HCT116 (cell line): Measurements from ENCODE around the gene RPL31. TPM values are rescaled to one million over a fixed set of nuclear protein-coding genes. Genes with fewer than 3 reads are reported as not detected.

Experiments used
- ATAC-seq: fragments of 200-7000 bp; cut with Tn5 transposase; 2 replicates; pipeline ENCODE4 v1.9.1; 2020; ENCODE audit warnings: mild to moderate bottlenecking, moderate library complexity
- BruUV-seq: library from RNA; stranded (reverse); fragments of 400-500 nt; replicated peaks from 2 replicates; lab custom pipeline; 2021; lab: Mats Ljungman, UMichigan
- CTCF ChIA-PET: fragments of 300-600 bp; sonication (Branson Sonifier 250); formaldehyde crosslinking; loops from one replicate; lab custom pipeline; 2021; ENCODE audit warnings: antibody characterized with exemption; lab: Charles Lee
- POLR2A ChIA-PET: fragments of 300-600, 350-600 bp; sonication (Branson Sonifier 250); formaldehyde crosslinking; loops from one replicate; lab custom pipeline; 2021; ENCODE audit warnings: antibody characterized with exemption; lab: Charles Lee
- RAD21 ChIA-PET, 2 experiments: fragments of 300-600 bp; sonication (Branson Sonifier 250); formaldehyde crosslinking; loops; one replicate each; lab custom pipeline; 2023; ENCODE audit warnings: low total read pairs in 2 of 2; ENCODE audit not compliant: uncharacterized antibody in 2 of 2, unreplicated experiment in 2 of 2, low non-redundant PET in 1 of 2; lab: Charles Lee
- DNase-seq: peaks from one replicate; pipeline ENCODE4 v3.0.0-alpha.2; 2010; ENCODE audit warnings: low read depth, low spot score
- H2AFZ ChIP-seq: fragments of 200-600 bp; shearing (Covaris generic), sonication (generic); 2 replicates; pipeline ENCODE4 v1.6.1; 2017; ENCODE audit warnings: low read depth, mixed run types, mixed read lengths, antibody characterized with exemption, low read length; ENCODE audit not compliant: poor library complexity, severe bottlenecking
- H3K27ac ChIP-seq: 2 replicates; pipeline ENCODE4 v1.5.1; 2012; ENCODE audit warnings: low read depth, low read length
- H3K27me3 ChIP-seq: fragments of 200-600 bp; sonication (generic); 2 replicates; pipeline ENCODE4 v1.6.1; 2016; ENCODE audit warnings: mixed run types, low read length, mixed read lengths; ENCODE audit not compliant: insufficient read depth
- H3K36me3 ChIP-seq, 2 experiments: fragments of 200-500 bp in 1 of 2; fragments of 200-600 bp in 1 of 2; sonication (Bioruptor generic) in 1 of 2; sonication (generic) in 1 of 2; 2 replicates each; pipeline versions ENCODE4 v1.5.1 to v1.6.1; 2014 to 2016; ENCODE audit warnings: low read length in 2 of 2, inconsistent platforms in 1 of 2, mixed read lengths in 1 of 2, mixed run types in 1 of 2; ENCODE audit not compliant: insufficient read depth in 2 of 2, control insufficient read depth in 1 of 2
- H3K4me1 ChIP-seq, 2 experiments: fragments of 200-600 bp in 1 of 2; sonication (generic) in 1 of 2; 2 replicates each; pipeline versions ENCODE4 v1.5.1 to v1.6.1; 2012 to 2017; ENCODE audit warnings: low read length in 2 of 2, inconsistent platforms in 1 of 2, mild to moderate bottlenecking in 1 of 2, mixed read lengths in 1 of 2, mixed run types in 1 of 2, moderate library complexity in 1 of 2; ENCODE audit not compliant: insufficient read depth in 2 of 2, control insufficient read depth in 1 of 2
- H3K4me2 ChIP-seq: fragments of 200-600 bp; sonication (generic); 2 replicates; pipeline ENCODE4 v1.6.1; 2017; ENCODE audit warnings: mixed run types, low read length, mixed read lengths
- H3K4me3 ChIP-seq, 2 experiments: fragments of 200-600 bp in 1 of 2; sonication (generic) in 1 of 2; replicated peaks in 1 of 2; 2 replicates each; pipeline ENCODE4 v1.5.1; 2011 to 2016; ENCODE audit warnings: low read length in 2 of 2, control low read depth in 1 of 2, low read depth in 1 of 2, mild to moderate bottlenecking in 1 of 2, mixed read lengths in 1 of 2, mixed run types in 1 of 2
- H3K79me2 ChIP-seq: fragments of 200-600 bp; sonication (generic); 2 replicates; pipeline ENCODE4 v1.6.1; 2017; ENCODE audit warnings: mild to moderate bottlenecking, mixed run types, low read length, moderate library complexity, mixed read lengths; ENCODE audit not compliant: insufficient read depth
- H3K9ac ChIP-seq: fragments of 200-600 bp; sonication (generic); 2 replicates; pipeline ENCODE4 v1.6.1; 2016; ENCODE audit warnings: low read length, mixed read lengths
- H3K9me2 ChIP-seq: fragments of 200-600 bp; sonication (generic), shearing (Covaris generic); 2 replicates; pipeline ENCODE4 v1.6.1; 2017; ENCODE audit warnings: mixed run types, mild to moderate bottlenecking, moderate library complexity; ENCODE audit not compliant: insufficient read depth
- H3K9me3 ChIP-seq, 2 experiments: fragments of 200-500 bp in 1 of 2; fragments of 200-600 bp in 1 of 2; sonication (Bioruptor generic) in 1 of 2; sonication (generic) in 1 of 2; 2 replicates each; pipeline ENCODE4 v1.6.1; 2014 to 2017; ENCODE audit warnings: low read length in 2 of 2, mixed read lengths in 2 of 2, inconsistent platforms in 1 of 2, low read depth in 1 of 2, mild to moderate bottlenecking in 1 of 2, mixed run types in 1 of 2, moderate library complexity in 1 of 2; ENCODE audit not compliant: control insufficient read depth in 1 of 2, insufficient read depth in 1 of 2
- H4K20me1 ChIP-seq: fragments of 200-600 bp; sonication (generic), shearing (Covaris generic); 2 replicates; pipeline ENCODE4 v1.6.1; 2017; ENCODE audit warnings: mixed run types, mild to moderate bottlenecking, moderate library complexity; ENCODE audit not compliant: insufficient read depth
- CEBPB ChIP-seq: IDR thresholded peaks from 2 replicates; pipeline ENCODE4 v1.6.1; 2012; ENCODE audit warnings: low read depth
- EGR1 ChIP-seq: IDR thresholded peaks from 2 replicates; pipeline ENCODE4 v1.6.1; 2012; ENCODE audit warnings: low read depth
- EZH2phosphoT487 ChIP-seq: fragments of 200-600 bp; IDR thresholded peaks from 2 replicates; pipeline ENCODE4 v1.6.1; 2018; ENCODE audit warnings: antibody characterized with exemption, borderline replicate concordance
- JUND ChIP-seq: IDR thresholded peaks from 2 replicates; pipeline ENCODE4 v1.6.1; 2012
- MAX ChIP-seq: IDR thresholded peaks from 2 replicates; pipeline ENCODE4 v1.6.1; 2012
- SP1 ChIP-seq: IDR thresholded peaks from 2 replicates; pipeline ENCODE4 v1.6.1; 2012; ENCODE audit warnings: low read depth
- YY1 ChIP-seq: IDR thresholded peaks from 2 replicates; pipeline ENCODE4 v1.6.1; 2011; ENCODE audit warnings: low read length, low read depth, moderate library complexity, mild to moderate bottlenecking; ENCODE audit not compliant: insufficient replicate concordance; ENCODE audit errors: extremely low read depth
- intact Hi-C: fragments of 100-400 bp; cut with micrococcal nuclease; formaldehyde crosslinking; loops from 2 replicates; pipeline ENCODE4 v1.10.0; 2022
- total RNA-seq: library from RNA; stranded (reverse); gene quantifications from one replicate; pipeline ENCODE4 v1.2.1, GENCODE V29; 2021; ENCODE audit not compliant: unreplicated experiment
- TF ChIP-seq, protein P1 (sequence below), 3 experiments: fragments of 200-600 bp in 1 of 3; sonication (generic) in 1 of 3; IDR thresholded peaks in 2 of 3; conservative IDR thresholded peaks in 1 of 3; 2 replicates each; pipeline ENCODE4 v1.5.1; 2012 to 2017; ENCODE audit warnings: low read depth in 2 of 3, low read length in 2 of 3, antibody characterized with exemption in 1 of 3, borderline replicate concordance in 1 of 3, control low read depth in 1 of 3, mild to moderate bottlenecking in 1 of 3, mixed read lengths in 1 of 3, mixed run types in 1 of 3, moderate library complexity in 1 of 3; ENCODE audit not compliant: insufficient read depth in 1 of 3
- TF ChIP-seq, protein P2 (sequence below): IDR thresholded peaks from 2 replicates; pipeline ENCODE4 v1.6.1; 2011; ENCODE audit warnings: mild to moderate bottlenecking, low read length, moderate library complexity; ENCODE audit not compliant: insufficient replicate concordance; ENCODE audit errors: extremely low read depth

Gene RPL31
- total RNA-seq, 1 experiment from 2014 or later: 1,340 TPM

DNA sequence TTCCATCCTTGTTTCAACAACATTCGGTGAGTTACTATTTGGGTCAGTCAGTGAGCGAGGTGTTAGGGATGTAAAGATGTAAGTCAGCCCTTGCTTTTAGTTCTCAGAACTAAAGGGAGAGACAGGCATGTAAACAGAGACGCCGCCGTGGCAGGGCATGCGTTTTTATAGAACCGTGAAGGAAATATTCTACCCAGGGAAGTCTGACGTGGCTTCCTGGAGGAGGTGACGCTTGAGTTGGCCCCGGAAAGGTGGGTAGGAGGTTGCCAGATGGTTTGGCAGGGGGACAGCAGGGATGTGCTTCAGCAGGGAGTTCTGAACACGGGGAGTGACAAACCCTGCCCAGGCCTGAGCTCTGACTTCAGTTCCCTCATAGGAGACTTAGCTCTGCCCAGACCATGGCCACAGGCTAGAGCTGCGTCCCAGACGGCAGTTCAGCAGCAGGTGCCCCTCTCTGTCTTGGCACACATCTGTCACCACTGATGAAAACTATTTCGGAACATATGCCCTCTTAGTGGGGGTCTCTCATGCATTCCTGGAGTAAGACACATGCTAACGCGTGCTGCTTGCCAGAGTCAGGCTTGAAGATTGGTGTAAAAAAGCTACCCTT is 23.4 kb upstream of the RPL31 start:
- ChIA-PET POLR2A (no interaction called here), CTCF (interaction anchor here (1.2 kb wide), 1 partner anchor 368 kb away, joined by 3 read pairs; no protein-coding TSS in a partner anchor), RAD21 (no interaction called here)
- Histone ChIP-seq H4K20me1 (no peaks in the 10 kb centered on the region), H3K4me1 (peaks cover 7 to 9% of the 10 kb centered on the region in 2 experiments), H3K4me2 (no peak overlapping the region), H3K9me2 (no peaks in the 10 kb centered on the region), H3K9me3 (no peaks in the 10 kb centered on the region), H3K27ac (no peak overlapping the region), H3K79me2 (no peaks in the 10 kb centered on the region), H2AFZ (no peak overlapping the region), H3K4me3 (no peak overlapping the region), H3K9ac (no peak overlapping the region), H3K36me3 (no peaks in the 10 kb centered on the region), H3K27me3 (no peaks in the 10 kb centered on the region)
- no peak for TF ChIP-seq EZH2phosphoT487
- TF ChIP-seq YY1: no peak
- no peak for TF ChIP-seq MAX
- TF ChIP-seq, protein P1, sequence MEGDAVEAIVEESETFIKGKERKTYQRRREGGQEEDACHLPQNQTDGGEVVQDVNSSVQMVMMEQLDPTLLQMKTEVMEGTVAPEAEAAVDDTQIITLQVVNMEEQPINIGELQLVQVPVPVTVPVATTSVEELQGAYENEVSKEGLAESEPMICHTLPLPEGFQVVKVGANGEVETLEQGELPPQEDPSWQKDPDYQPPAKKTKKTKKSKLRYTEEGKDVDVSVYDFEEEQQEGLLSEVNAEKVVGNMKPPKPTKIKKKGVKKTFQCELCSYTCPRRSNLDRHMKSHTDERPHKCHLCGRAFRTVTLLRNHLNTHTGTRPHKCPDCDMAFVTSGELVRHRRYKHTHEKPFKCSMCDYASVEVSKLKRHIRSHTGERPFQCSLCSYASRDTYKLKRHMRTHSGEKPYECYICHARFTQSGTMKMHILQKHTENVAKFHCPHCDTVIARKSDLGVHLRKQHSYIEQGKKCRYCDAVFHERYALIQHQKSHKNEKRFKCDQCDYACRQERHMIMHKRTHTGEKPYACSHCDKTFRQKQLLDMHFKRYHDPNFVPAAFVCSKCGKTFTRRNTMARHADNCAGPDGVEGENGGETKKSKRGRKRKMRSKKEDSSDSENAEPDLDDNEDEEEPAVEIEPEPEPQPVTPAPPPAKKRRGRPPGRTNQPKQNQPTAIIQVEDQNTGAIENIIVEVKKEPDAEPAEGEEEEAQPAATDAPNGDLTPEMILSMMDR (IDR thresholded peaks at IDR 0.05 in 2 of 3, conservative IDR thresholded peaks at IDR 0.05 in 1 of 3; ENCODE audit: borderline replicate concordance in 1 of 3, insufficient read depth in 1 of 3, low read depth in 2 of 3, low read length in 2 of 3): no peak
- TF ChIP-seq, protein P2, sequence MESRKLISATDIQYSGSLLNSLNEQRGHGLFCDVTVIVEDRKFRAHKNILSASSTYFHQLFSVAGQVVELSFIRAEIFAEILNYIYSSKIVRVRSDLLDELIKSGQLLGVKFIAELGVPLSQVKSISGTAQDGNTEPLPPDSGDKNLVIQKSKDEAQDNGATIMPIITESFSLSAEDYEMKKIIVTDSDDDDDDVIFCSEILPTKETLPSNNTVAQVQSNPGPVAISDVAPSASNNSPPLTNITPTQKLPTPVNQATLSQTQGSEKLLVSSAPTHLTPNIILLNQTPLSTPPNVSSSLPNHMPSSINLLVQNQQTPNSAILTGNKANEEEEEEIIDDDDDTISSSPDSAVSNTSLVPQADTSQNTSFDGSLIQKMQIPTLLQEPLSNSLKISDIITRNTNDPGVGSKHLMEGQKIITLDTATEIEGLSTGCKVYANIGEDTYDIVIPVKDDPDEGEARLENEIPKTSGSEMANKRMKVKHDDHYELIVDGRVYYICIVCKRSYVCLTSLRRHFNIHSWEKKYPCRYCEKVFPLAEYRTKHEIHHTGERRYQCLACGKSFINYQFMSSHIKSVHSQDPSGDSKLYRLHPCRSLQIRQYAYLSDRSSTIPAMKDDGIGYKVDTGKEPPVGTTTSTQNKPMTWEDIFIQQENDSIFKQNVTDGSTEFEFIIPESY: no peak
- no peak for TF ChIP-seq JUND
- no peak for TF ChIP-seq EGR1
- TF ChIP-seq SP1: no peak
- TF ChIP-seq CEBPB: no peak
- intact Hi-C loops: no loop called here
- no TSS peak for BruUV-seq
- no peak for DNase-seq
- no peak for ATAC-seq
